ENCODE measurements around the gene CCDC91. TPM values are rescaled to one million over a fixed set of nuclear protein-coding genes. Genes with fewer than 3 reads are reported as not detected.

Gene CCDC91
- polyA plus RNA-seq, 1 donor (not counting 4 experiments of a cell fraction or from before 2014, with no cell fraction given), result 26.5 TPM

DNA sequence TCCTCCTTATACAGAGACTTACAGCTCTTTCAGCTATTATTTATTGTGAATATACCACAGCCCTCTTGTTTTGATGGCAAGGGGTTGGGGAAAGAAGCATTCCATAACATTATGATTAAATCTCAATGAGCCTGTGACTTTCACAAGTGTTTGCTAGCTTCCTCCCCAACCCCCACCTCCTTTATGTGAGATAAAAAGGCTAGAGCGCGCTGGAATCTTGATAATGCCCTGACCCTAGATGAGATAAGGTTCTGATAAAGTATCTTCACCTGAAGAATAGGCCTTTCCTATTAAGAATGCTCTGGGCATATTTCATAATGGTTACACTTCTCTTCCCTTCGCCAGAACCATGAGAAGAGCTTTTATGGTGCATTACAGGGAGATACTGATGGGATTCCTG, 236.8 kb downstream of the CCDC91 start:
- Histone ChIP-seq H3K27ac (ENCODE audit: control insufficient read depth, insufficient read depth, low read length) (no peak overlapping the region), H3K9me3 (ENCODE audit: control insufficient read depth, low read depth, low read length) (no peaks in the 10 kb centered on the region), H3K36me3 (ENCODE audit: control insufficient read depth in 2 of 2, extremely low read depth in 1 of 2, insufficient read depth in 2 of 2, low read length in 2 of 2) (no peaks in the 10 kb centered on the region), H3K9ac (ENCODE audit: control insufficient read depth, extremely low read depth, insufficient read depth, low read length) (no peak overlapping the region), H2AFZ (ENCODE audit: control insufficient read depth, low read length) (no peak overlapping the region), H3K4me1 (ENCODE audit: control insufficient read depth, extremely low read depth, insufficient read depth, low read length) (no peaks in the 10 kb centered on the region), H3K4me3 (ENCODE audit: control insufficient read depth in 2 of 3, extremely low read depth in 1 of 3, insufficient read depth in 2 of 3, low read depth in 1 of 3, low read length in 3 of 3) (no peak overlapping the region), H3K79me2 (ENCODE audit: control insufficient read depth, insufficient read depth, low read length) (no peaks in the 10 kb centered on the region), H4K20me1 (ENCODE audit: control insufficient read depth, extremely low read depth, insufficient read depth, low read length) (no peaks in the 10 kb centered on the region), H3K27me3 (ENCODE audit: control insufficient read depth, extremely low read depth, insufficient read depth, low read length) (no peaks in the 10 kb centered on the region), H3K4me2 (ENCODE audit: control insufficient read depth, extremely low read depth, insufficient read depth, low read depth, low read length) (no peak overlapping the region), H3K9me1 (ENCODE audit: control insufficient read depth, extremely low read depth, insufficient read depth, low read length) (no peaks in the 10 kb centered on the region)
- no peak for DNase-seq (ENCODE audit: low read depth, low spot score)
- dilution Hi-C loops (cut with MboI; ENCODE audit: extremely low pct_ligation_motif_present, low sequenced_read_pairs), result no loop called here
- no peak for TF ChIP-seq EZH2 (IDR thresholded peaks at IDR 0.05; ENCODE audit: low read length)
- TF ChIP-seq, protein P1, sequence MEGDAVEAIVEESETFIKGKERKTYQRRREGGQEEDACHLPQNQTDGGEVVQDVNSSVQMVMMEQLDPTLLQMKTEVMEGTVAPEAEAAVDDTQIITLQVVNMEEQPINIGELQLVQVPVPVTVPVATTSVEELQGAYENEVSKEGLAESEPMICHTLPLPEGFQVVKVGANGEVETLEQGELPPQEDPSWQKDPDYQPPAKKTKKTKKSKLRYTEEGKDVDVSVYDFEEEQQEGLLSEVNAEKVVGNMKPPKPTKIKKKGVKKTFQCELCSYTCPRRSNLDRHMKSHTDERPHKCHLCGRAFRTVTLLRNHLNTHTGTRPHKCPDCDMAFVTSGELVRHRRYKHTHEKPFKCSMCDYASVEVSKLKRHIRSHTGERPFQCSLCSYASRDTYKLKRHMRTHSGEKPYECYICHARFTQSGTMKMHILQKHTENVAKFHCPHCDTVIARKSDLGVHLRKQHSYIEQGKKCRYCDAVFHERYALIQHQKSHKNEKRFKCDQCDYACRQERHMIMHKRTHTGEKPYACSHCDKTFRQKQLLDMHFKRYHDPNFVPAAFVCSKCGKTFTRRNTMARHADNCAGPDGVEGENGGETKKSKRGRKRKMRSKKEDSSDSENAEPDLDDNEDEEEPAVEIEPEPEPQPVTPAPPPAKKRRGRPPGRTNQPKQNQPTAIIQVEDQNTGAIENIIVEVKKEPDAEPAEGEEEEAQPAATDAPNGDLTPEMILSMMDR (optimal IDR thresholded peaks at IDR 0.05 in 1 of 3, IDR thresholded peaks at IDR 0.05 in 1 of 3, conservative IDR thresholded peaks at IDR 0.05 in 1 of 3; ENCODE audit: extremely low read depth in 1 of 3, insufficient read depth in 2 of 3, low read length in 3 of 3), result no peak
- FAIRE-seq, result no peak

GRCh38 chr12:28440081-28440608, 249.9 kb downstream of the CCDC91 start:
- H3K27ac ChIP-seq (ENCODE audit: control insufficient read depth, insufficient read depth, low read length), result no peak overlapping the region
- H3K9me3 ChIP-seq (ENCODE audit: control insufficient read depth, low read depth, low read length), result no peaks in the 10 kb centered on the region
- H3K4me3 ChIP-seq (ENCODE audit: control insufficient read depth in 2 of 3, extremely low read depth in 1 of 3, insufficient read depth in 2 of 3, low read depth in 1 of 3, low read length in 3 of 3), result no peak overlapping the region
- no peak overlapping the region for H2AFZ ChIP-seq (ENCODE audit: control insufficient read depth, low read length)
- H4K20me1 ChIP-seq (ENCODE audit: control insufficient read depth, extremely low read depth, insufficient read depth, low read length), result no peaks in the 10 kb centered on the region
- FAIRE-seq (no peak), DNase-seq (ENCODE audit: low read depth, low spot score) (no peak)
- no peaks in the 10 kb centered on the region for H3K9me1 ChIP-seq (ENCODE audit: control insufficient read depth, extremely low read depth, insufficient read depth, low read length)
- H3K9ac ChIP-seq (ENCODE audit: control insufficient read depth, extremely low read depth, insufficient read depth, low read length), result no peak overlapping the region
- H3K4me2 ChIP-seq (ENCODE audit: control insufficient read depth, extremely low read depth, insufficient read depth, low read depth, low read length), result no peak overlapping the region
- no peak for TF ChIP-seq EZH2 (IDR thresholded peaks at IDR 0.05; ENCODE audit: low read length)
- TF ChIP-seq, protein P1 (optimal IDR thresholded peaks at IDR 0.05 in 1 of 3, IDR thresholded peaks at IDR 0.05 in 1 of 3, conservative IDR thresholded peaks at IDR 0.05 in 1 of 3; ENCODE audit: extremely low read depth in 1 of 3, insufficient read depth in 2 of 3, low read length in 3 of 3), result no peak
- H3K79me2 ChIP-seq (ENCODE audit: control insufficient read depth, insufficient read depth, low read length), result no peaks in the 10 kb centered on the region
- dilution Hi-C loops (cut with MboI; ENCODE audit: extremely low pct_ligation_motif_present, low sequenced_read_pairs), result no loop called here
- H3K36me3 ChIP-seq (ENCODE audit: control insufficient read depth in 2 of 2, extremely low read depth in 1 of 2, insufficient read depth in 2 of 2, low read length in 2 of 2), result no peaks in the 10 kb centered on the region
- no peaks in the 10 kb centered on the region for H3K27me3 ChIP-seq (ENCODE audit: control insufficient read depth, extremely low read depth, insufficient read depth, low read length)
- H3K4me1 ChIP-seq (ENCODE audit: control insufficient read depth, extremely low read depth, insufficient read depth, low read length), result no peaks in the 10 kb centered on the region
